DOHH2 (cell line): ENCODE measurements around the gene ZNF593.
A peak's percentile ranks its signal among the peaks of the same experiment; 100 is the strongest.

Source experiments
- H3F3A ChIP-seq: fragments of 200-600 bp; sonication (generic), shearing (Covaris generic); 2 replicates; pipeline ENCODE4 v1.6.0; 2016; ENCODE audit warnings: antibody characterized with exemption, mild to moderate bottlenecking; ENCODE audit not compliant: control insufficient read depth, insufficient read depth
- H3K27ac ChIP-seq: fragments of 200-600 bp; sonication (generic); 2 replicates; pipeline ENCODE4 v1.5.1; 2014; ENCODE audit warnings: low read depth, mild to moderate bottlenecking, low read length, moderate library complexity
- H3K27me3 ChIP-seq: fragments of 200-600 bp; sonication (generic); 2 replicates; pipeline ENCODE4 v1.6.1; 2014; ENCODE audit warnings: mild to moderate bottlenecking, low read length, mixed read lengths; ENCODE audit not compliant: control insufficient read depth
- H3K36me3 ChIP-seq: fragments of 200-600 bp; sonication (generic); 2 replicates; pipeline ENCODE4 v1.6.1; 2014; ENCODE audit warnings: mild to moderate bottlenecking, low read length, moderate library complexity, mixed read lengths; ENCODE audit not compliant: control insufficient read depth
- H3K4me1 ChIP-seq: fragments of 200-600 bp; sonication (generic); 2 replicates; pipeline ENCODE4 v1.6.1; 2014; ENCODE audit warnings: mild to moderate bottlenecking, low read length, mixed read lengths; ENCODE audit not compliant: control insufficient read depth
- H3K4me2 ChIP-seq: fragments of 200-600 bp; sonication (generic); 2 replicates; pipeline ENCODE4 v1.6.0; 2014; ENCODE audit warnings: mild to moderate bottlenecking, low read length, moderate library complexity
- H3K4me3 ChIP-seq: fragments of 200-600 bp; sonication (generic); 2 replicates; pipeline ENCODE4 v1.5.1; 2014; ENCODE audit warnings: mild to moderate bottlenecking, low read length, mixed read lengths
- H3K79me2 ChIP-seq: fragments of 200-600 bp; sonication (generic); 2 replicates; pipeline ENCODE4 v1.6.1; 2014; ENCODE audit warnings: mild to moderate bottlenecking, low read length, mixed read lengths; ENCODE audit not compliant: control insufficient read depth
- H3K9me2 ChIP-seq: fragments of 200-600 bp; sonication (generic); replicated peaks from 2 replicates; pipeline ENCODE4 v1.6.1; 2014; ENCODE audit warnings: mild to moderate bottlenecking, low read length, mixed read lengths; ENCODE audit not compliant: control insufficient read depth
- H3K9me3 ChIP-seq: fragments of 200-600 bp; sonication (generic); 2 replicates; pipeline ENCODE4 v1.6.1; 2014; ENCODE audit warnings: antibody characterized with exemption, low read length, mixed read lengths; ENCODE audit not compliant: control insufficient read depth, insufficient read depth
- H4K20me1 ChIP-seq: fragments of 200-600 bp; sonication (generic); 2 replicates; pipeline ENCODE4 v1.6.0; 2014; ENCODE audit warnings: low read depth, mild to moderate bottlenecking, antibody characterized with exemption, low read length, moderate library complexity; ENCODE audit not compliant: control insufficient read depth, insufficient read depth
- EZH2phosphoT487 ChIP-seq: fragments of 200-600 bp; sonication (generic); IDR thresholded peaks from 2 replicates; pipeline ENCODE4 v1.6.1; 2017; ENCODE audit warnings: borderline replicate concordance, mild to moderate bottlenecking, antibody characterized with exemption, low read length, moderate library complexity, mixed read lengths
- TF ChIP-seq, protein P1 (sequence below): fragments of 200-600 bp; sonication (generic); IDR thresholded peaks from one replicate; pipeline ENCODE4 v1.5.1; 2014; ENCODE audit warnings: antibody characterized with exemption, mild to moderate bottlenecking, low read depth, low read length; ENCODE audit not compliant: poor library complexity, severe bottlenecking

ZNF593 gene

DNA sequence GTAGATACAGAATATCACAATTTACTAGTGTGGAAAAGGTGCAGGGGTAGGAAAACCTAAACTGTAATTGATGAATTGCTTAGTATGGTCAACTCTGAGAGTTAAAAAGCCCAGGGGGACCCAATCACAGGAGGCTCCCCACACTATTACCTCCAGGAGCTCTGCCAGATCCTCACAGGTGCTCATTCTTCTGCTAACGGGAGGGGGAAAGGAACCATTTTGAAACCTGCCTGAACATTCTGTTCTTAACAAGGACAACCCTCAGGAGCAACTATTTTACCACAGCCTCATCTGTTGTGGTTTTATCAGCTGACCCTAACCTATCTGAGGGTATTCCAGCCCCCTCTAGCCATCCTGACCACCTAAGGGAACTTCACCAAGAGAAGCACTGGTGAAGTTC is 39.0 kb upstream of the ZNF593 start:
- TF ChIP-seq, protein P1, sequence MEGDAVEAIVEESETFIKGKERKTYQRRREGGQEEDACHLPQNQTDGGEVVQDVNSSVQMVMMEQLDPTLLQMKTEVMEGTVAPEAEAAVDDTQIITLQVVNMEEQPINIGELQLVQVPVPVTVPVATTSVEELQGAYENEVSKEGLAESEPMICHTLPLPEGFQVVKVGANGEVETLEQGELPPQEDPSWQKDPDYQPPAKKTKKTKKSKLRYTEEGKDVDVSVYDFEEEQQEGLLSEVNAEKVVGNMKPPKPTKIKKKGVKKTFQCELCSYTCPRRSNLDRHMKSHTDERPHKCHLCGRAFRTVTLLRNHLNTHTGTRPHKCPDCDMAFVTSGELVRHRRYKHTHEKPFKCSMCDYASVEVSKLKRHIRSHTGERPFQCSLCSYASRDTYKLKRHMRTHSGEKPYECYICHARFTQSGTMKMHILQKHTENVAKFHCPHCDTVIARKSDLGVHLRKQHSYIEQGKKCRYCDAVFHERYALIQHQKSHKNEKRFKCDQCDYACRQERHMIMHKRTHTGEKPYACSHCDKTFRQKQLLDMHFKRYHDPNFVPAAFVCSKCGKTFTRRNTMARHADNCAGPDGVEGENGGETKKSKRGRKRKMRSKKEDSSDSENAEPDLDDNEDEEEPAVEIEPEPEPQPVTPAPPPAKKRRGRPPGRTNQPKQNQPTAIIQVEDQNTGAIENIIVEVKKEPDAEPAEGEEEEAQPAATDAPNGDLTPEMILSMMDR, result no peak
- TF ChIP-seq EZH2phosphoT487, result no peak
- H4K20me1 ChIP-seq, result no peaks in the 10 kb centered on the region

DNA sequence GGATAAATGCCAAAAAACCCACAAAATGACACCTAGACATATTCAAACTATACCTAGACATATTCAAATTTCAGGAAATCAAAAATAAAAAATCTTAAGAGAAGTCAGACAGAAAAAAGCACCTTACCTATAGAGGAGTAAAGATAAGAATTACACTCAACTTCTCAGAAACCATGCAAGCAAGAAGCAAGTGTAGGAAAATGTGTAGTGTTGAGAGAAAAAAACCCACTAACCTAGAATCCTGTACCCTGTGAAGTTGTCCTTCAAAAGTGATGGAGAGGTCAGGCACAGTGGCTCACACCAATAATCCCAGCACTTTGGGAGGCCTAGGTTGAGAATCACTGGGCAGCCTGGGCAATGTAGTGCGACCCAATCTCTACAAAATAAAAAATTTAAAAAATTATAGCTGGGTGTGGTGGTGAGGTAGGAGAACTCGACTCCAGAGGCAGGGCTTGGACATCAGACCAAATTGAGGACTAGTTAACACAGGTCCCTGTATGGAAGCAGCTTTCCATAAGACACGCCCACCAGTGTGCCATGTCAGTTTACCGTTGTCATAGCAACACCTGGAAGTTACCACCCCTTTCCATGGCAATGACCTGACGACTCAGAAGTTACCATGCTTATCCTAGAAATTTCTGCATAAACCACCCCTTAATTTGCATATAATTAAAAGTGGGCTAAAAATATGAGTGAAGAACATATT is 37.4 kb upstream of the ZNF593 start:
- no peak for TF ChIP-seq EZH2phosphoT487
- TF ChIP-seq, protein P1, result no peak
- Histone ChIP-seq H3K4me3 (no peak overlapping the region), H3K36me3 (no peaks in the 10 kb centered on the region), H3K4me2 (0 out of 2 replicates have a peak overlapping the region, but pooled peaks have one; percentile 7), H3K9me3 (no peaks in the 10 kb centered on the region), H3K9me2 (no peaks in the 10 kb centered on the region), H3F3A (no peaks in the 10 kb centered on the region), H3K27ac (no peak overlapping the region), H3K4me1 (peaks cover 11% of the 10 kb centered on the region), H4K20me1 (no peaks in the 10 kb centered on the region), H3K79me2 (no peaks in the 10 kb centered on the region), H3K27me3 (no peaks in the 10 kb centered on the region)

More for the DNA sequence above, 39.0 kb upstream of the ZNF593 start:
- peaks cover 27% of the 10 kb centered on the region for H3K4me1 ChIP-seq
- H3K9me3 ChIP-seq, result no peaks in the 10 kb centered on the region
- H3K79me2 ChIP-seq, result no peaks in the 10 kb centered on the region
- no peak overlapping the region for H3K4me3 ChIP-seq
- H3K27me3 ChIP-seq, result no peaks in the 10 kb centered on the region
- H3K36me3 ChIP-seq, result no peaks in the 10 kb centered on the region
- no peak overlapping the region for H3K27ac ChIP-seq
- H3K9me2 ChIP-seq, result no peaks in the 10 kb centered on the region
- H3F3A ChIP-seq, result peaks cover 8% of the 10 kb centered on the region
- no peak overlapping the region for H3K4me2 ChIP-seq

DNA sequence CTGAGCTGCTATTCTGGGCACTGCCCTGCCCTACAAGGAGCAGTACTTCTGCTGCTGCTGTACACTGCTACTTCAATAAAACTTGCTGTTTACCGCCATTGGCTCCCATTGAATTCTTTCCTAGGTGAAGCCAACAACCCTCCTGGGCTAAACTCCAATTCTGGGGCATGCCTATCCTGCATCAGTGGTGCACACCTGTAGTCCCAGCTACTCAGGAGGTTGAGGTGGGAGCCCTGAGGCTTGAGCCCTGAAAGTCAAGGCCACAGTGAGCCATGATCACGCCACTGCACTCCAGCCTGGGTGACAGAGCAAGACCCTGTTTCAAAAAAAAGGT is 36.9 kb upstream of the ZNF593 start:
- Histone ChIP-seq H3K4me3 (no peak overlapping the region), H3K36me3 (no peaks in the 10 kb centered on the region), H3K79me2 (no peaks in the 10 kb centered on the region), H3K9me3 (no peaks in the 10 kb centered on the region), H3K9me2 (no peaks in the 10 kb centered on the region), H3F3A (no peaks in the 10 kb centered on the region), H4K20me1 (no peaks in the 10 kb centered on the region), H3K4me1 (peaks cover 6% of the 10 kb centered on the region), H3K4me2 (0 out of 2 replicates have a peak overlapping the region, but pooled peaks have one; percentile 7), H3K27me3 (no peaks in the 10 kb centered on the region), H3K27ac (no peak overlapping the region)
- no peak for TF ChIP-seq EZH2phosphoT487
- TF ChIP-seq, protein P1, result no peak

DNA sequence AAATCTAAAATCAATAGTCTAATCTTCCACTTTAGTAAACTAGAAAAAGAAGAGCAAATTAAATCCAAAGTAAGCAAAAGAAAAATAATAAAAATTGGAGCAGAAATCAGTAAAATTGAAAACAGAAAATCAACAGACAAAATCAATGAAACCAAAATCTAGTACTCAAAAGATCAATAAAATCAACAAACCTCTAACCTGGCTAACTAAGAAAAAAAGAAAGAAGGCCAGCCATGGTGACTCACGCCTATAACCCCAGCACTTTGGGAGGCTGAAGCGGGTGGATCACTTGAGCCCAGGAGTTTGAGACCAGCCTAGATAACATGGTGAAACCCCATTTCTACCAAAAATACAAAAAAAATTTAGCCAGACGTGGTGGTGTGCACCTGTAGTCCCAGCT is 35.2 kb upstream of the ZNF593 start:
- H3K27ac ChIP-seq, result no peak overlapping the region
- no peaks in the 10 kb centered on the region for H3K79me2 ChIP-seq
- no peaks in the 10 kb centered on the region for H3K9me2 ChIP-seq
- H3K4me3 ChIP-seq, result no peak overlapping the region
- no peaks in the 10 kb centered on the region for H3K27me3 ChIP-seq
- no peaks in the 10 kb centered on the region for H3K36me3 ChIP-seq
- H3F3A ChIP-seq, result no peaks in the 10 kb centered on the region
- peaks cover 9% of the 10 kb centered on the region for H3K4me1 ChIP-seq
- no peaks in the 10 kb centered on the region for H4K20me1 ChIP-seq
- H3K9me3 ChIP-seq, result no peaks in the 10 kb centered on the region
- TF ChIP-seq EZH2phosphoT487, result no peak
- TF ChIP-seq, protein P1, result no peak
- no peak overlapping the region for H3K4me2 ChIP-seq
